ENCODE measurements around the gene FOXP1.
A peak's percentile ranks its signal among the peaks of the same experiment; 100 is the strongest.

FOXP1 gene

GRCh38 chr3:71062037-71062932, 521.2 kb downstream of the FOXP1 start:
- Histone ChIP-seq H3K27me3 (ENCODE audit: control insufficient read depth, insufficient read depth, low read length) (no peaks in the 10 kb centered on the region), H3K9ac (ENCODE audit: low read length) (peak overlapping the region; percentile 85), H3K9me3 (ENCODE audit: control insufficient read depth, low read length) (no peaks in the 10 kb centered on the region), H3K36me3 (ENCODE audit: control insufficient read depth, insufficient read depth, low read length) (no peaks in the 10 kb centered on the region), H3K4me1 (ENCODE audit: control insufficient read depth, insufficient read depth, low read length) (peaks cover 57% of the 10 kb centered on the region), H3K4me3 (ENCODE audit: low read length) (peak overlapping the region; percentile 85)

- H3K9ac ChIP-seq (ENCODE audit: low read length), result peak overlapping the region; percentile 85
- H3K27me3 ChIP-seq (ENCODE audit: control insufficient read depth, insufficient read depth, low read length), result no peaks in the 10 kb centered on the region
- H3K9me3 ChIP-seq (ENCODE audit: control insufficient read depth, low read length), result no peaks in the 10 kb centered on the region
- H3K4me1 ChIP-seq (ENCODE audit: control insufficient read depth, insufficient read depth, low read length), result peaks cover 55% of the 10 kb centered on the region
- H3K4me3 ChIP-seq (ENCODE audit: low read length), result no peak overlapping the region
- no peaks in the 10 kb centered on the region for H3K36me3 ChIP-seq (ENCODE audit: control insufficient read depth, insufficient read depth, low read length)
Observed at GRCh38 chr3:71061581-71061980, 521.9 kb downstream of the FOXP1 start.

DNA sequence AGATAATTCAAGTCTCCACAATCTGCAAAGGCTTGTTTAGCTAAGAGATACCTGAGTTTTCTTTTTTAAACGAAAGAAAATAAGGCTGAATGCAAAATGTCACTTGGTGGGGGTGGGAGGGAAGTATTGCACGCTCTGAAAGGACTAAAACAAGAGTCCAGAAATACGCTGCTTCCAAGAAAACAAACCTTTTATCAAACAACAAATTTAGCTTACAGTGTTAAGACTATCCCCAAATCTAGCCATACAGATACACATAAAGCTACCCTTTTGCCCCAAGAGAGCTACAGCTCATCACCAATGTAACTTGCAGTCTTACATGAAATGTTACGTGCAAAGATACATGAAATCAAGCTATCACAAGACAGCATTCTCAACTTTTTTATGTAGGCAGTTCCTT, 522.5 kb downstream of the FOXP1 start:
- H3K4me3 ChIP-seq (ENCODE audit: low read length), result no peak overlapping the region
- no peaks in the 10 kb centered on the region for H3K36me3 ChIP-seq (ENCODE audit: control insufficient read depth, insufficient read depth, low read length)
- no peaks in the 10 kb centered on the region for H3K27me3 ChIP-seq (ENCODE audit: control insufficient read depth, insufficient read depth, low read length)
- H3K4me1 ChIP-seq (ENCODE audit: control insufficient read depth, insufficient read depth, low read length), result peaks cover 56% of the 10 kb centered on the region
- peak overlapping the region; percentile 11 for H3K9ac ChIP-seq (ENCODE audit: low read length)
- no peaks in the 10 kb centered on the region for H3K9me3 ChIP-seq (ENCODE audit: control insufficient read depth, low read length)

DNA sequence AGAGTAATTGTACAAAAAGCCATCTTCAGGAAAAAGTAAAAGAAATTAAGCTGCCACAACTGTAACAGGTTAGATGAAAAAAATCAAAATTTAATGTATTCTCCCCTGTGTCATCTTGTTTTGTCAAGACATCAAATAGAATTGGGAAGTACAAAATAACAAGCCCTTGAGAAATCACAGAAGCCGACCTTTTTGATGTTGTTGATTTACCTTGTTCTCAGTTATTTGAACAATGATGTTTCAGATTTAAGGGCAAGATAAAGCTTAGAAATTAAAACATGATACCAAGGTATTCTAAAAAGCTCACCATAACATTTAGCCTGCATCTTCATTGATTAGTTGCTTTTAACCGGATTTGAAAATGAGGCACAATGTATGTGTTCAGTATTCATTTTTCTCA, 523.0 kb downstream of the FOXP1 start:
- no peak overlapping the region for H3K4me3 ChIP-seq (ENCODE audit: low read length)
- no peaks in the 10 kb centered on the region for H3K9me3 ChIP-seq (ENCODE audit: control insufficient read depth, low read length)
- peaks cover 55% of the 10 kb centered on the region for H3K4me1 ChIP-seq (ENCODE audit: control insufficient read depth, insufficient read depth, low read length)
- H3K27me3 ChIP-seq (ENCODE audit: control insufficient read depth, insufficient read depth, low read length), result no peaks in the 10 kb centered on the region
- no peaks in the 10 kb centered on the region for H3K36me3 ChIP-seq (ENCODE audit: control insufficient read depth, insufficient read depth, low read length)
- peak overlapping the region; percentile 11 for H3K9ac ChIP-seq (ENCODE audit: low read length)

- H3K4me1 ChIP-seq (ENCODE audit: control insufficient read depth, insufficient read depth, low read length), result peaks cover 68% of the 10 kb centered on the region
- no peaks in the 10 kb centered on the region for H3K36me3 ChIP-seq (ENCODE audit: control insufficient read depth, insufficient read depth, low read length)
- no peak overlapping the region for H3K9ac ChIP-seq (ENCODE audit: low read length)
- H3K4me3 ChIP-seq (ENCODE audit: low read length), result no peak overlapping the region
- no peaks in the 10 kb centered on the region for H3K9me3 ChIP-seq (ENCODE audit: control insufficient read depth, low read length)
- no peaks in the 10 kb centered on the region for H3K27me3 ChIP-seq (ENCODE audit: control insufficient read depth, insufficient read depth, low read length)
Observed at GRCh38 chr3:71057526-71057894, 526.0 kb downstream of the FOXP1 start.

GRCh38 chr3:71056327-71056726, 527.2 kb downstream of the FOXP1 start:
- H3K27me3 ChIP-seq (ENCODE audit: control insufficient read depth, insufficient read depth, low read length), result no peaks in the 10 kb centered on the region
- H3K4me3 ChIP-seq (ENCODE audit: low read length), result no peak overlapping the region
- peak overlapping the region; percentile 18 for H3K9ac ChIP-seq (ENCODE audit: low read length)
- no peaks in the 10 kb centered on the region for H3K36me3 ChIP-seq (ENCODE audit: control insufficient read depth, insufficient read depth, low read length)
- no peaks in the 10 kb centered on the region for H3K9me3 ChIP-seq (ENCODE audit: control insufficient read depth, low read length)
- H3K4me1 ChIP-seq (ENCODE audit: control insufficient read depth, insufficient read depth, low read length), result peaks cover 76% of the 10 kb centered on the region

GRCh38 chr3:71055257-71056001, 528.1 kb downstream of the FOXP1 start:
- Histone ChIP-seq H3K4me1 (ENCODE audit: control insufficient read depth, insufficient read depth, low read length) (peaks cover 76% of the 10 kb centered on the region), H3K4me3 (ENCODE audit: low read length) (no peak overlapping the region), H3K9ac (ENCODE audit: low read length) (no peak overlapping the region)

GRCh38 chr3:71054312-71054711, 529.2 kb downstream of the FOXP1 start:
- no peaks in the 10 kb centered on the region for H3K9me3 ChIP-seq (ENCODE audit: control insufficient read depth, low read length)
- no peak overlapping the region for H3K4me3 ChIP-seq (ENCODE audit: low read length)
- H3K9ac ChIP-seq (ENCODE audit: low read length), result no peak overlapping the region
- H3K36me3 ChIP-seq (ENCODE audit: control insufficient read depth, insufficient read depth, low read length), result no peaks in the 10 kb centered on the region
- H3K4me1 ChIP-seq (ENCODE audit: control insufficient read depth, insufficient read depth, low read length), result peaks cover 80% of the 10 kb centered on the region
- no peaks in the 10 kb centered on the region for H3K27me3 ChIP-seq (ENCODE audit: control insufficient read depth, insufficient read depth, low read length)

More at GRCh38 chr3:71055257-71056001, 528.1 kb downstream of the FOXP1 start:
- no peaks in the 10 kb centered on the region for H3K9me3 ChIP-seq (ENCODE audit: control insufficient read depth, low read length)
- H3K36me3 ChIP-seq (ENCODE audit: control insufficient read depth, insufficient read depth, low read length), result no peaks in the 10 kb centered on the region
- no peaks in the 10 kb centered on the region for H3K27me3 ChIP-seq (ENCODE audit: control insufficient read depth, insufficient read depth, low read length)

DNA sequence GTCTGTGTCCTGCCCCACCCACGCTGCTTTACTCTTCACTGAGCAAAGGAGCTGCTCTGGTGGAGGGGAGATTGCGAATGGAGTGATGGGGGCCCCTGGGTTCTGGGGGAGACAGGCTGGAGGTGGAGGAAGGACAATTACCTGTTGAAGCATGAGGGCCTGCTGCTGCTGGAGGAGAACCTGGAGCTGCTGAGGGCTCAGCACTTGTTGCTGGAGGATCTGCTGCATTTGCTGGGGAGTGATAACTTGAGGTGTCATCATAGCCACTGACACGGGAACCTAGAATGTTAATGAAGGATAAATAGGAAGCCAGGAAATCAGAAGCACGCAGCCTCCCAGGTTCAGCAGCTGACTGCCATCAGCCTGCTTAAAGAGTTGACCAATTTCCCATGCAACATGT, 530.0 kb downstream of the FOXP1 start:
- Histone ChIP-seq H3K4me3 (ENCODE audit: low read length) (no peak overlapping the region), H3K4me1 (ENCODE audit: control insufficient read depth, insufficient read depth, low read length) (peaks cover 79% of the 10 kb centered on the region), H3K27me3 (ENCODE audit: control insufficient read depth, insufficient read depth, low read length) (no peaks in the 10 kb centered on the region), H3K36me3 (ENCODE audit: control insufficient read depth, insufficient read depth, low read length) (no peaks in the 10 kb centered on the region), H3K9ac (ENCODE audit: low read length) (peak overlapping the region; percentile 1), H3K9me3 (ENCODE audit: control insufficient read depth, low read length) (no peaks in the 10 kb centered on the region)

- H3K36me3 ChIP-seq (ENCODE audit: control insufficient read depth, insufficient read depth, low read length), result no peaks in the 10 kb centered on the region
- no peak overlapping the region for H3K9ac ChIP-seq (ENCODE audit: low read length)
- H3K4me3 ChIP-seq (ENCODE audit: low read length), result no peak overlapping the region
- H3K27me3 ChIP-seq (ENCODE audit: control insufficient read depth, insufficient read depth, low read length), result no peaks in the 10 kb centered on the region
- H3K9me3 ChIP-seq (ENCODE audit: control insufficient read depth, low read length), result no peaks in the 10 kb centered on the region
- peaks cover 71% of the 10 kb centered on the region for H3K4me1 ChIP-seq (ENCODE audit: control insufficient read depth, insufficient read depth, low read length)
Observed at GRCh38 chr3:71052716-71053115, 530.8 kb downstream of the FOXP1 start.

DNA sequence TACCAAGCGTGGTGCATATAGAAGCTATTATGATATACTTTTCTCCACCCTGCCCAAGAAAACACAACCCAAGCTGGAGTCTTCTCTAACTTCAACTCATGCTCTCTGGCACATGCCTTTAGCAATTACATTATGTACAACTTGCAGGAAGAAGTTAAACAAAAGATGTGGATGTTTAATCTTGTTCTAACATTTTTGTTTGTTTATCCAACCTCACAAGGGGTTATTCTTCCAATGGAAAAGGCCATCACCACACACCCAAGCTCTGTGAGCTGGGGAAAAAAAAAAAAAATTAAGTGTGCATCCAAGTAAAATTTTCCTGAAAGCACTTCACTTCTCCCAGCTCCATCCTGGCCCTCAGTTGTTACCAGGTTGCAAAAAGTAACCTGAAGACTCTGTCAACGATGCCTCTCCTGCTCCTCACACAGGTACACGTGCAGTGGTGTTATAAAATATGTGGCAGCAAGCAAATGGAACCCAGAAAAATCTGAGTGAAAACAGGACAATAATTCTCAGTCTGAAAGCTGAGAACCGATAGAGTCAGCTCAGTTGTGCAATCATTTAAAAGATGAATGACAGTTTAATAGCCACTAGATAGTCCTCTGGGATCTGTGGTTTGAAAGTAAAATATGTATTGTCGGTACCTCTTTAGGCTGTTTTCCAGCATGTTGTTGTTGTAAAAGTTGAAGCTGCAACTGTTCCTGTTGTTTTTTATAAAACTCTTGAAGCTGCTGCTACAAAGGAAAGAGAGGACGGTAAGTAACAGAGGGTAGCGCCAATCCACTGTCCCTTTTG, 531.4 kb downstream of the FOXP1 start:
- H3K9ac ChIP-seq (ENCODE audit: low read length), result no peak overlapping the region

DNA sequence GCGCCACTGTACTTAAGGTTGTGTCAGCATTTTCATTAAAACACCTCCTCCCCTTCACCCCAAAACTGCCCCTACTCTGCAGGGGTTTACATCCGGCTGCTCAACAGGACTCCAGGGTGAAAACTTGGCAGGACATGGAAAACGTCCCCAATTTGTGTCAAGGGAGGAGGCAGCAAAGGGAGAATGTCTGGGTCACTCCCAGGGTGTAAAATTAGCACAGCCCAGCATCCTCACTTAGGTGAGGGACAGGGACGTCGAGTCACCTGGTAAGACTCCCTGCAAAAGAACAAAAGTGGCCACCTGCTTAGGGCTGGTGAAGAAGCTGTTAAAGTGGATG, 532.3 kb downstream of the FOXP1 start:
- H3K9me3 ChIP-seq (ENCODE audit: control insufficient read depth, low read length), result no peaks in the 10 kb centered on the region
- H3K4me3 ChIP-seq (ENCODE audit: low read length), result no peak overlapping the region
- H3K27me3 ChIP-seq (ENCODE audit: control insufficient read depth, insufficient read depth, low read length), result no peaks in the 10 kb centered on the region
- peaks cover 59% of the 10 kb centered on the region for H3K4me1 ChIP-seq (ENCODE audit: control insufficient read depth, insufficient read depth, low read length)
- no peak overlapping the region for H3K9ac ChIP-seq (ENCODE audit: low read length)
- peaks cover 4% of the 10 kb centered on the region for H3K36me3 ChIP-seq (ENCODE audit: control insufficient read depth, insufficient read depth, low read length)

More for the DNA sequence above, 531.4 kb downstream of the FOXP1 start:
- H3K4me3 ChIP-seq (ENCODE audit: low read length), result no peak overlapping the region
- no peaks in the 10 kb centered on the region for H3K27me3 ChIP-seq (ENCODE audit: control insufficient read depth, insufficient read depth, low read length)
- no peaks in the 10 kb centered on the region for H3K36me3 ChIP-seq (ENCODE audit: control insufficient read depth, insufficient read depth, low read length)
- H3K4me1 ChIP-seq (ENCODE audit: control insufficient read depth, insufficient read depth, low read length), result peaks cover 67% of the 10 kb centered on the region
- H3K9me3 ChIP-seq (ENCODE audit: control insufficient read depth, low read length), result no peaks in the 10 kb centered on the region
